IMR-90 (cell line): ENCODE measurements around the gene ADTRP. TPM values are rescaled to one million over a fixed set of nuclear protein-coding genes. Genes with fewer than 3 reads are reported as not detected.

Experiments used
- ATAC-seq: fragments of 200-7000 bp; cut with Tn5 transposase; 2 replicates; pipeline ENCODE4 v1.9.1; 2020; ENCODE audit warnings: low read depth, mild to moderate bottlenecking, moderate library complexity
- BruUV-seq: library from RNA; stranded (reverse); fragments of 400-500 nt; replicated peaks from 2 replicates; lab custom pipeline; 2021; lab: Mats Ljungman, UMichigan
- CTCF ChIA-PET: fragments of 300-600 bp; formaldehyde crosslinking; extraction: SDS; loops from one replicate; lab custom pipeline; 2021; ENCODE audit warnings: antibody characterized with exemption; lab: Yijun Ruan, JAX
- POLR2A ChIA-PET: fragments of 300-600 bp; sonication (Branson Sonifier 250); formaldehyde crosslinking; loops from one replicate; lab custom pipeline; 2022; ENCODE audit warnings: antibody characterized with exemption; ENCODE audit not compliant: unreplicated experiment; lab: Charles Lee
- DNase-seq: peaks from one replicate; pipeline ENCODE4 v3.0.0; 2013
- H2AFZ ChIP-seq: replicated peaks from 2 replicates; pipeline ENCODE3; 2013; ENCODE audit warnings: low read length, mild to moderate bottlenecking; ENCODE audit not compliant: poor library complexity
- H2AK5ac ChIP-seq: 2 replicates; pipeline ENCODE4 v1.6.1; 2013; ENCODE audit warnings: low read depth, low read length, inconsistent platforms
- H2AK9ac ChIP-seq: replicated peaks from 2 replicates; pipeline ENCODE3; 2013; ENCODE audit warnings: mild to moderate bottlenecking, low read depth, low read length, moderate library complexity; ENCODE audit not compliant: poor library complexity
- H2BK120ac ChIP-seq: 2 replicates; pipeline ENCODE4 v1.6.1; 2013; ENCODE audit warnings: low read depth, low read length, inconsistent platforms
- H2BK15ac ChIP-seq: 3 replicates; pipeline ENCODE4 v1.6.1; 2013; ENCODE audit warnings: low read depth, low read length, inconsistent platforms
- H2BK20ac ChIP-seq: 2 replicates; pipeline ENCODE4 v1.6.1; 2013; ENCODE audit warnings: low read depth, mild to moderate bottlenecking, inconsistent platforms, low read length, moderate library complexity
- H2BK5ac ChIP-seq: 2 replicates; pipeline ENCODE4 v1.6.1; 2013; ENCODE audit warnings: mild to moderate bottlenecking, low read depth, low read length, inconsistent platforms; ENCODE audit not compliant: poor library complexity, severe bottlenecking
- H3K14ac ChIP-seq: replicated peaks from 2 replicates; pipeline ENCODE4 v1.6.1; 2013; ENCODE audit warnings: low read depth, low read length, inconsistent platforms
- H3K18ac ChIP-seq: 2 replicates; pipeline ENCODE4 v1.6.1; 2013; ENCODE audit warnings: low read depth, low read length, control low read depth
- H3K23ac ChIP-seq: 2 replicates; pipeline ENCODE4 v1.6.1; 2013; ENCODE audit warnings: low read depth, low read length, inconsistent platforms
- H3K27ac ChIP-seq: 2 replicates; pipeline ENCODE4 v1.5.1; 2013; ENCODE audit warnings: mild to moderate bottlenecking, control low read depth, low read length; ENCODE audit not compliant: insufficient read depth
- H3K27me3 ChIP-seq: 2 replicates; pipeline ENCODE4 v1.6.1; 2013; ENCODE audit warnings: low read length; ENCODE audit not compliant: control insufficient read depth, insufficient read depth
- H3K36me3 ChIP-seq: 2 replicates; pipeline ENCODE4 v1.6.1; 2013; ENCODE audit warnings: low read length, mixed read lengths; ENCODE audit not compliant: control insufficient read depth, insufficient read depth
- H3K4ac ChIP-seq: 2 replicates; pipeline ENCODE4 v1.6.1; 2013; ENCODE audit warnings: low read depth, low read length, inconsistent platforms
- H3K4me1 ChIP-seq: 2 replicates; pipeline ENCODE4 v1.6.1; 2013; ENCODE audit warnings: low read length, mixed read lengths; ENCODE audit not compliant: control insufficient read depth, insufficient read depth
- H3K4me2 ChIP-seq: 2 replicates; pipeline ENCODE4 v1.6.1; 2013; ENCODE audit warnings: low read depth, mild to moderate bottlenecking, control low read depth, low read length, moderate library complexity
- H3K4me3 ChIP-seq: 2 replicates; pipeline ENCODE4 v1.5.1; 2013; ENCODE audit warnings: low read depth, mild to moderate bottlenecking, control low read depth, low read length, moderate library complexity; ENCODE audit not compliant: insufficient read depth
- H3K56ac ChIP-seq: 2 replicates; pipeline ENCODE4 v1.6.1; 2013; ENCODE audit warnings: low read length, inconsistent platforms; ENCODE audit not compliant: insufficient read depth; ENCODE audit errors: extremely low read depth
- H3K79me1 ChIP-seq, 2 experiments: 2 replicates each; pipeline ENCODE4 v1.6.1; 2013; ENCODE audit warnings: low read length in 2 of 2, inconsistent platforms in 1 of 2, low read depth in 1 of 2
- H3K9ac ChIP-seq: 2 replicates; pipeline ENCODE4 v1.6.1; 2013; ENCODE audit warnings: low read depth, low read length, control low read depth
- H3K9me1 ChIP-seq: 2 replicates; pipeline ENCODE4 v1.6.1; 2013; ENCODE audit warnings: low read length, inconsistent platforms; ENCODE audit not compliant: insufficient read depth
- H3K9me3 ChIP-seq: 2 replicates; pipeline ENCODE4 v1.6.1; 2013; ENCODE audit warnings: low read length; ENCODE audit not compliant: control insufficient read depth, insufficient read depth
- H4K20me1 ChIP-seq: 2 replicates; pipeline ENCODE4 v1.6.1; 2013; ENCODE audit warnings: low read length, inconsistent platforms; ENCODE audit not compliant: insufficient read depth
- H4K5ac ChIP-seq: 2 replicates; pipeline ENCODE4 v1.6.1; 2013; ENCODE audit warnings: mild to moderate bottlenecking, low read depth, low read length, control low read depth
- H4K8ac ChIP-seq, 2 experiments: 2 replicates each; pipeline ENCODE4 v1.6.1; 2013; ENCODE audit warnings: low read depth in 2 of 2, low read length in 2 of 2, control low read depth in 1 of 2, inconsistent platforms in 1 of 2
- H4K91ac ChIP-seq: 2 replicates; pipeline ENCODE4 v1.6.1; 2013; ENCODE audit warnings: low read depth, low read length, inconsistent platforms; ENCODE audit not compliant: insufficient read depth
- BHLHE40 ChIP-seq: fragments of 150-350 bp; IDR thresholded peaks from 2 replicates; pipeline ENCODE4 v1.6.1; 2016; ENCODE audit warnings: mild to moderate bottlenecking, low read depth, low read length
- CEBPB ChIP-seq: IDR thresholded peaks from 2 replicates; pipeline ENCODE4 v1.6.1; 2012; ENCODE audit warnings: low read depth, low read length, improper control_type of control experiment
- CHD1 ChIP-seq: IDR thresholded peaks from 2 replicates; pipeline ENCODE4 v1.6.1; 2012; ENCODE audit warnings: low read depth, low read length, improper control_type of control experiment
- FOS ChIP-seq: fragments of 150-350 bp; IDR thresholded peaks from 2 replicates; pipeline ENCODE4 v1.6.1; 2016; ENCODE audit warnings: low read depth, low read length
- RCOR1 ChIP-seq: IDR thresholded peaks from 2 replicates; pipeline ENCODE4 v1.6.1; 2012; ENCODE audit warnings: mild to moderate bottlenecking, low read length, improper control_type of control experiment; ENCODE audit not compliant: insufficient replicate concordance
- SMC3 ChIP-seq: fragments of 150-350 bp; IDR thresholded peaks from 2 replicates; pipeline ENCODE4 v1.6.1; 2016; ENCODE audit warnings: low read depth, mild to moderate bottlenecking, antibody characterized with exemption, low read length, moderate library complexity
- USF2 ChIP-seq: fragments of 150-350 bp; IDR thresholded peaks from 2 replicates; pipeline ENCODE4 v1.6.1; 2017; ENCODE audit warnings: mild to moderate bottlenecking, antibody characterized with exemption, low read length, low read depth
- WGBS, 2 experiments: methylation state at CpG; one replicate each; pipeline versions ENCODE4 v1.1.5 to v1.1.7; 2013; ENCODE audit warnings: missing lambda C conversion rate in 2 of 2; ENCODE audit not compliant: insufficient read length in 1 of 2; ENCODE audit errors: extremely low coverage in 2 of 2; 5-methylcytosine and 5-hydroxymethylcytosine counted together
- dilution Hi-C: fragments of 300-500 bp; cut with HindIII; formaldehyde crosslinking; loops from one replicate; pipeline ENCODE4 v1.14.3; 2018; ENCODE audit warnings: low sequenced_read_pairs; ENCODE audit not compliant: unreplicated experiment
- in situ Hi-C: fragments of 300-500 bp; cut with MboI; formaldehyde crosslinking; loops from 3 replicates; pipeline ENCODE4 v1.14.3; 2019; ENCODE audit warnings: low sequenced_read_pairs, inconsistent platforms, mixed read lengths
- intact Hi-C: fragments of 100-400 bp; cut with micrococcal nuclease; formaldehyde crosslinking; loops from 2 replicates; pipeline ENCODE4 v1.10.0; 2022
- polyA plus RNA-seq, 3 experiments: library from polyadenylated mRNA; depleted of rRNA; stranded (reverse); fragments of >200 nt; gene quantifications; 2 replicates each; pipeline ENCODE4 v1.2.3, GENCODE V29; 2012; ENCODE audit warnings: low replicate concordance in 1 of 3
- total RNA-seq: library from RNA; depleted of rRNA; stranded (reverse); fragments of >200 nt; gene quantifications from 2 replicates; pipeline ENCODE4 v1.2.3, GENCODE V29; 2012

Gene ADTRP
- total and polyA plus RNA-seq, 2 of the 4 experiments (the other 2 are of a cell fraction) = 0.50 to 0.72 TPM

GRCh38 chr6:11783524-11784064, 5.0 kb upstream of the ADTRP start:
- ChIA-PET POLR2A (interaction anchor here (0.6 kb wide), 1 partner anchor 242 kb away, joined by 3 read pairs; no protein-coding TSS in a partner anchor), CTCF (interaction anchor here (0.6 kb wide), 2 partner anchors 19 to 347 kb away, joined by 3 to 10 read pairs; no protein-coding TSS in a partner anchor)
- H2BK120ac ChIP-seq = no peak overlapping the region
- no peaks in the 10 kb centered on the region for H3K27me3 ChIP-seq
- no peak overlapping the region for H2BK15ac ChIP-seq
- dilution Hi-C loops (no loop called here), in situ Hi-C loops (no loop called here), intact Hi-C loops (no loop called here)
- H3K79me1 ChIP-seq = no peaks in the 10 kb centered on the region
- TF ChIP-seq BHLHE40 (no peak), USF2 (no peak), FOS (no peak), CEBPB (0 out of 2 replicates have a peak, but pooled peaks have one; percentile 4), RCOR1 (no peak), CHD1 (no peak), SMC3 (no peak)
- no peak overlapping the region for H3K18ac ChIP-seq
- no peak overlapping the region for H3K14ac ChIP-seq
- H2AFZ ChIP-seq = no peak overlapping the region
- WGBS, 2 experiments = 69% methylated on average over 2 of the region's 6 CpGs; no CpG with 5 or more reads in 1 of the 2 experiments
- H2BK5ac ChIP-seq = no peak overlapping the region
- no peak overlapping the region for H3K56ac ChIP-seq
- no peak overlapping the region for H3K23ac ChIP-seq
- no peak overlapping the region for H4K91ac ChIP-seq
- no peak overlapping the region for H2AK5ac ChIP-seq
- H3K4me3 ChIP-seq = no peak overlapping the region
- H3K9ac ChIP-seq = no peak overlapping the region
- H3K4ac ChIP-seq = no peak overlapping the region
- no peaks in the 10 kb centered on the region for H3K36me3 ChIP-seq
- H3K27ac ChIP-seq = no peak overlapping the region
- H4K20me1 ChIP-seq = no peaks in the 10 kb centered on the region
- H3K4me1 ChIP-seq = no peaks in the 10 kb centered on the region
- no peak overlapping the region for H4K5ac ChIP-seq
- H4K8ac ChIP-seq = no peak overlapping the region
- no TSS peak for BruUV-seq
- ATAC-seq = no peak
- H3K9me1 ChIP-seq = no peaks in the 10 kb centered on the region
- H2AK9ac ChIP-seq = no peak overlapping the region
- H3K9me3 ChIP-seq = no peaks in the 10 kb centered on the region
- H3K4me2 ChIP-seq = no peak overlapping the region
- no peak overlapping the region for H2BK20ac ChIP-seq
- no peak for DNase-seq
